SU-DHL-6 (cell line): Measurements from ENCODE around the gene GNB3.
A peak's percentile ranks its signal among the peaks of the same experiment; 100 is the strongest.

ENCODE experiments used
- H2AFZ ChIP-seq: fragments of 200-600 bp; sonication (generic); 2 replicates; pipeline ENCODE4 v1.6.1; 2014; ENCODE audit warnings: low read depth, mild to moderate bottlenecking, moderate library complexity, mixed read lengths, antibody characterized with exemption, low read length; ENCODE audit not compliant: severe bottlenecking
- H3F3A ChIP-seq: fragments of 200-600 bp; shearing (Covaris generic); 2 replicates; pipeline ENCODE4 v1.6.0; 2016; ENCODE audit warnings: antibody characterized with exemption, mild to moderate bottlenecking; ENCODE audit not compliant: insufficient read depth
- H3K27ac ChIP-seq: fragments of 200-600 bp; sonication (generic); 2 replicates; pipeline ENCODE4 v1.5.1; 2016; ENCODE audit warnings: low read depth, mild to moderate bottlenecking, low read length, moderate library complexity, mixed read lengths
- H3K27me3 ChIP-seq: fragments of 200-600 bp; sonication (generic), shearing (Covaris generic); 2 replicates; pipeline ENCODE4 v1.6.0; 2014; ENCODE audit warnings: mild to moderate bottlenecking, low read length
- H3K36me3 ChIP-seq: fragments of 200-600 bp; sonication (generic); 2 replicates; pipeline ENCODE4 v1.6.1; 2014; ENCODE audit warnings: mild to moderate bottlenecking, low read length, mixed read lengths
- H3K4me2 ChIP-seq: fragments of 300-600, 200-600 bp; shearing (Covaris generic), sonication (generic); 2 replicates; pipeline ENCODE4 v1.6.0; 2014; ENCODE audit warnings: low read length, low read depth, mild to moderate bottlenecking; ENCODE audit not compliant: poor library complexity, severe bottlenecking
- H3K4me3 ChIP-seq: fragments of 200-600 bp; sonication (generic); 2 replicates; pipeline ENCODE4 v1.5.1; 2014; ENCODE audit warnings: antibody characterized with exemption, low read length, mild to moderate bottlenecking, mixed read lengths; ENCODE audit not compliant: insufficient read depth, poor library complexity, severe bottlenecking
- H3K79me2 ChIP-seq: fragments of 200-600 bp; sonication (generic); 2 replicates; pipeline ENCODE4 v1.6.1; 2014; ENCODE audit warnings: mild to moderate bottlenecking, low read length, moderate library complexity; ENCODE audit not compliant: insufficient read depth
- H3K9ac ChIP-seq: fragments of 200-600 bp; sonication (generic); 2 replicates; pipeline ENCODE4 v1.7.0; 2014; ENCODE audit warnings: mild to moderate bottlenecking, low read length
- H3K9me2 ChIP-seq: fragments of 200-600 bp; sonication (generic); replicated peaks from 2 replicates; pipeline ENCODE4 v1.6.1; 2014; ENCODE audit warnings: low read length; ENCODE audit not compliant: insufficient read depth
- H3K9me3 ChIP-seq: fragments of 200-600 bp; sonication (generic); 2 replicates; pipeline ENCODE4 v1.6.1; 2014; ENCODE audit warnings: low read length, mixed read lengths; ENCODE audit not compliant: insufficient read depth
- H4K20me1 ChIP-seq: fragments of 200-600 bp; sonication (generic); 2 replicates; pipeline ENCODE4 v1.6.1; 2014; ENCODE audit warnings: low read depth, mild to moderate bottlenecking, antibody characterized with exemption, low read length, moderate library complexity, mixed read lengths
- CTCF ChIP-seq: fragments of 200-600 bp; sonication (generic); IDR thresholded peaks from one replicate; pipeline ENCODE4 v1.5.1; 2017; ENCODE audit warnings: antibody characterized with exemption, mild to moderate bottlenecking, low read length, moderate library complexity; ENCODE audit not compliant: insufficient read depth, poor library complexity, severe bottlenecking
- EZH2phosphoT487 ChIP-seq: fragments of 200-600 bp; sonication (generic), shearing (Covaris generic); conservative IDR thresholded peaks from 2 replicates; pipeline ENCODE4 v1.6.1; 2018; ENCODE audit warnings: mild to moderate bottlenecking, antibody characterized with exemption, low read length, moderate library complexity, mixed read lengths

Gene GNB3

GRCh38 chr12:6851153-6851920 is 10.6 kb downstream of the GNB3 start, which contains the start of gene CDCA3:
Gene CDCA3 (minus strand): TSS chr12:6851286. CDS start chr12:6850952, 334 bp downstream.
- peak within 1 kb of the TSS; percentile 73 for H3K4me2 ChIP-seq
- peaks cover 40% of the 10 kb centered on the region for H3K79me2 ChIP-seq
- no peaks in the 10 kb centered on the region for H3K36me3 ChIP-seq
- no peaks in the 10 kb centered on the region for H3K27me3 ChIP-seq
- peak within 1 kb of the TSS; percentile 87 for H3K4me3 ChIP-seq
- H3K9ac ChIP-seq = peak within 1 kb of the TSS; percentile 93
- no peaks in the 10 kb centered on the region for H4K20me1 ChIP-seq
- H2AFZ ChIP-seq = peak within 1 kb of the TSS; percentile 65
- 0 out of 2 replicates have a peak, but pooled peaks cover 4% of the 10 kb centered on the region for H3F3A ChIP-seq
- no peaks in the 10 kb centered on the region for H3K9me2 ChIP-seq
- peak within 1 kb of the TSS; percentile 83 for H3K27ac ChIP-seq
- no peaks in the 10 kb centered on the region for H3K9me3 ChIP-seq
- no peak for TF ChIP-seq EZH2phosphoT487
- TF ChIP-seq CTCF = no peak

GRCh38 chr12:6851921-6852650 is 11.4 kb downstream of the GNB3 start, which contains the start of gene USP5:
Gene USP5 (plus strand): TSS chr12:6852150. CDS start chr12:6852180, 30 bp downstream.
- no peaks in the 10 kb centered on the region for H4K20me1 ChIP-seq
- peaks cover 40% of the 10 kb centered on the region for H3K79me2 ChIP-seq
- 0 out of 2 replicates have a peak, but pooled peaks cover 4% of the 10 kb centered on the region for H3F3A ChIP-seq
- H2AFZ ChIP-seq = peak within 1 kb of the TSS; percentile 65
- H3K9ac ChIP-seq = peak within 1 kb of the TSS; percentile 93
- H3K36me3 ChIP-seq = no peaks in the 10 kb centered on the region
- peak within 1 kb of the TSS; percentile 87 for H3K4me3 ChIP-seq
- no peak for TF ChIP-seq EZH2phosphoT487
- TF ChIP-seq CTCF = no peak
- H3K27ac ChIP-seq = peak within 1 kb of the TSS; percentile 83
- no peaks in the 10 kb centered on the region for H3K27me3 ChIP-seq
- H3K9me3 ChIP-seq = no peaks in the 10 kb centered on the region
- H3K4me2 ChIP-seq = peak within 1 kb of the TSS; percentile 73
- H3K9me2 ChIP-seq = no peaks in the 10 kb centered on the region

- peaks cover 40% of the 10 kb centered on the region for H3K79me2 ChIP-seq
- TF ChIP-seq CTCF (no peak), EZH2phosphoT487 (no peak)
- 0 out of 2 replicates have a peak, but pooled peaks cover 5% of the 10 kb centered on the region for H3K36me3 ChIP-seq
- no peaks in the 10 kb centered on the region for H3K27me3 ChIP-seq
- no peak overlapping the region for H2AFZ ChIP-seq
- H3K9ac ChIP-seq = peak overlapping the region; percentile 93
- no peak overlapping the region; the same call in 1 of the 2 replicates for H3K27ac ChIP-seq
- H3F3A ChIP-seq = 0 out of 2 replicates have a peak, but pooled peaks cover 4% of the 10 kb centered on the region
- peak overlapping the region; percentile 55 for H3K4me2 ChIP-seq
- H3K9me3 ChIP-seq = no peaks in the 10 kb centered on the region
- H4K20me1 ChIP-seq = no peaks in the 10 kb centered on the region
- H3K9me2 ChIP-seq = no peaks in the 10 kb centered on the region
- H3K4me3 ChIP-seq = peak overlapping the region; percentile 78
These were observed 12.1 kb downstream of the GNB3 start for GRCh38 chr12:6852651-6853354.
